IMR-90 (cell line): ENCODE results near the gene SYP.

ENCODE experiments used
- CTCF ChIP-seq: conservative IDR thresholded peaks from 2 replicates; pipeline ENCODE4 v1.5.1; 2012; ENCODE audit warnings: mild to moderate bottlenecking, low read depth, low read length, improper control_type of control experiment
- POLR2A ChIP-seq: IDR thresholded peaks from 2 replicates; pipeline ENCODE4 v1.6.1; 2012; ENCODE audit warnings: mild to moderate bottlenecking, low read depth, low read length

GRCh38 chrX:49198540-49199314 lies 1.3 kb downstream of the SYP start:
- TF ChIP-seq POLR2A: no peak
- no peak for TF ChIP-seq CTCF
